HG02973 (cell line): ENCODE data around the gene SCYGR1.
"Not testable (repeated sequence)": the region's sequence is repeated elsewhere in the genome, so short reads cannot be mapped to it uniquely, and the experiment has no call there.

Experiments used
- ATAC-seq: cut with Tn5 transposase; IDR thresholded peaks from one replicate; pipeline ENCODE4 v1.9.1; 2021; ENCODE audit warnings: moderate library complexity; ENCODE audit not compliant: unreplicated experiment

Gene SCYGR1

GRCh38 chr2:227374158-227374557 lies 13.6 kb downstream of the SCYGR1 start:
- ATAC-seq: no peak

GRCh38 chr2:227373389-227373788 lies 14.4 kb downstream of the SCYGR1 start:
- ATAC-seq: no peak

- ATAC-seq: no peak
Measured at GRCh38 chr2:227370791-227371312, 16.9 kb downstream of the SCYGR1 start.

GRCh38 chr2:227370092-227370491 lies 17.7 kb downstream of the SCYGR1 start:
- ATAC-seq: no peak

GRCh38 chr2:227368574-227368973 lies 19.2 kb downstream of the SCYGR1 start:
- ATAC-seq: no peak

GRCh38 chr2:227367427-227367795 lies 20.3 kb downstream of the SCYGR1 start:
- ATAC-seq: no peak

- ATAC-seq: no peak
Measured at GRCh38 chr2:227366769-227367426, 20.9 kb downstream of the SCYGR1 start.

- no peak for ATAC-seq
Measured at GRCh38 chr2:227365833-227366232, 21.9 kb downstream of the SCYGR1 start.

- not testable (repeated sequence) for ATAC-seq
Measured at GRCh38 chr2:227364585-227365263, 23.0 kb downstream of the SCYGR1 start.

GRCh38 chr2:227363756-227364155 lies 24.0 kb downstream of the SCYGR1 start:
- no peak for ATAC-seq

- ATAC-seq: no peak
Measured at GRCh38 chr2:227360351-227360750, 27.4 kb downstream of the SCYGR1 start.

- ATAC-seq: peak; percentile 69
Measured at GRCh38 chr2:227351639-227352038, 36.1 kb downstream of the SCYGR1 start.

GRCh38 chr2:227349989-227350612 lies 37.6 kb downstream of the SCYGR1 start:
- no peak for ATAC-seq

- ATAC-seq: no peak
Measured at GRCh38 chr2:227348324-227348723, 39.4 kb downstream of the SCYGR1 start.

GRCh38 chr2:227347117-227347516 lies 40.6 kb downstream of the SCYGR1 start:
- ATAC-seq: no peak

GRCh38 chr2:227344231-227344630 lies 43.5 kb downstream of the SCYGR1 start:
- no peak for ATAC-seq

- no peak for ATAC-seq
Measured at GRCh38 chr2:227341553-227341952, 46.2 kb downstream of the SCYGR1 start.

GRCh38 chr2:227340106-227340505 lies 47.6 kb downstream of the SCYGR1 start:
- no peak for ATAC-seq

- ATAC-seq: no peak
Measured at GRCh38 chr2:227339098-227339599, 48.6 kb downstream of the SCYGR1 start.
